NB4 (cell line): ENCODE data around the gene CPEB4.

Source experiments
- DNase-seq: peaks from one replicate; pipeline ENCODE4 v3.0.0; 2010; ENCODE audit warnings: low read depth
- H3K4me3 ChIP-seq: one replicate; pipeline ENCODE4 v1.5.1; 2011; ENCODE audit warnings: mild to moderate bottlenecking, low read depth, low read length, moderate library complexity
- MYC ChIP-seq: IDR thresholded peaks from 2 replicates; pipeline ENCODE4 v1.6.1; 2011; ENCODE audit warnings: low read depth, low read length
- POLR2A ChIP-seq: IDR thresholded peaks from 2 replicates; pipeline ENCODE4 v1.6.1; 2011; ENCODE audit warnings: mild to moderate bottlenecking; ENCODE audit not compliant: insufficient read length; ENCODE audit errors: extremely low read depth
- TF ChIP-seq, protein P1 (sequence below): IDR thresholded peaks from one replicate; pipeline ENCODE4 v1.5.1; 2012; ENCODE audit warnings: low read depth, low read length
- TF ChIP-seq, protein P2 (sequence below): IDR thresholded peaks from 2 replicates; pipeline ENCODE4 v1.6.1; 2011; ENCODE audit warnings: low read depth, low read length

Gene CPEB4

GRCh38 chr5:173872957-173873305, 15.2 kb upstream of the CPEB4 start:
- no peak for TF ChIP-seq POLR2A
- no peak for TF ChIP-seq MYC
- TF ChIP-seq, protein P1, sequence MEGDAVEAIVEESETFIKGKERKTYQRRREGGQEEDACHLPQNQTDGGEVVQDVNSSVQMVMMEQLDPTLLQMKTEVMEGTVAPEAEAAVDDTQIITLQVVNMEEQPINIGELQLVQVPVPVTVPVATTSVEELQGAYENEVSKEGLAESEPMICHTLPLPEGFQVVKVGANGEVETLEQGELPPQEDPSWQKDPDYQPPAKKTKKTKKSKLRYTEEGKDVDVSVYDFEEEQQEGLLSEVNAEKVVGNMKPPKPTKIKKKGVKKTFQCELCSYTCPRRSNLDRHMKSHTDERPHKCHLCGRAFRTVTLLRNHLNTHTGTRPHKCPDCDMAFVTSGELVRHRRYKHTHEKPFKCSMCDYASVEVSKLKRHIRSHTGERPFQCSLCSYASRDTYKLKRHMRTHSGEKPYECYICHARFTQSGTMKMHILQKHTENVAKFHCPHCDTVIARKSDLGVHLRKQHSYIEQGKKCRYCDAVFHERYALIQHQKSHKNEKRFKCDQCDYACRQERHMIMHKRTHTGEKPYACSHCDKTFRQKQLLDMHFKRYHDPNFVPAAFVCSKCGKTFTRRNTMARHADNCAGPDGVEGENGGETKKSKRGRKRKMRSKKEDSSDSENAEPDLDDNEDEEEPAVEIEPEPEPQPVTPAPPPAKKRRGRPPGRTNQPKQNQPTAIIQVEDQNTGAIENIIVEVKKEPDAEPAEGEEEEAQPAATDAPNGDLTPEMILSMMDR: no peak
- TF ChIP-seq, protein P2, sequence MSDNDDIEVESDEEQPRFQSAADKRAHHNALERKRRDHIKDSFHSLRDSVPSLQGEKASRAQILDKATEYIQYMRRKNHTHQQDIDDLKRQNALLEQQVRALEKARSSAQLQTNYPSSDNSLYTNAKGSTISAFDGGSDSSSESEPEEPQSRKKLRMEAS: no peak
- DNase-seq: no peak
- no peak overlapping the region for H3K4me3 ChIP-seq

DNA sequence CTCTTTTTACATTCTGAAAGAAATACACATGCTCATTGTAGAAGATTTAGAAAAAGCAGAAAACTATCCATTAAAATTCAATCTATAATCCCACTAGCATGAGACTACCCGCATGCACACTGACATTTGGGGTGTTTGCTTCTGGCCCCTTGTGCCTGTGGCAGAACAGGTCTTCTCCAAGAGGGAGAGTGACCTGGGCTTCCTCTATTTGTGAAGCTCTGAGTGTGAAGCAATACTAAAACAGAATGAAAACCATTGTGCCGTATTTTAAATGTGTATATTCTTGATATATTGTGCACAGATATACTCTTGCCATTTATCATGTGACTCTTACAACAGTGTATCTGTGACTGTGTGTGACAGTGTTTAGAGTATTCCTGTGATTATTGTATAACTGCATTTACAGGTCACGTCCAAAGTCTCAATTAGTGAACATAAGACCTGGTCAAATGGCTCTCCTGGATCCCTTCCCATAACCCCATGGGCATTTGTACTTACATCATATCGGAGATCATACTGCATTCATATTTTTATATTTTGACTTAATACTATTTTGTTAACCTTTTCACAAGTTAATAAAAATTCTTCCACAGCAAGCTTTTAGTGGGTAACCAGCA, 14.7 kb upstream of the CPEB4 start:
- no peak overlapping the region for H3K4me3 ChIP-seq
- TF ChIP-seq, protein P1: no peak
- TF ChIP-seq, protein P2: no peak
- TF ChIP-seq MYC (no peak), POLR2A (no peak)
- DNase-seq: peak; percentile 39

GRCh38 chr5:173875189-173875588, 13.0 kb upstream of the CPEB4 start:
- H3K4me3 ChIP-seq: no peak overlapping the region
- TF ChIP-seq, protein P2: no peak
- TF ChIP-seq POLR2A: no peak
- TF ChIP-seq, protein P1: no peak
- TF ChIP-seq MYC: no peak
- no peak for DNase-seq

DNA sequence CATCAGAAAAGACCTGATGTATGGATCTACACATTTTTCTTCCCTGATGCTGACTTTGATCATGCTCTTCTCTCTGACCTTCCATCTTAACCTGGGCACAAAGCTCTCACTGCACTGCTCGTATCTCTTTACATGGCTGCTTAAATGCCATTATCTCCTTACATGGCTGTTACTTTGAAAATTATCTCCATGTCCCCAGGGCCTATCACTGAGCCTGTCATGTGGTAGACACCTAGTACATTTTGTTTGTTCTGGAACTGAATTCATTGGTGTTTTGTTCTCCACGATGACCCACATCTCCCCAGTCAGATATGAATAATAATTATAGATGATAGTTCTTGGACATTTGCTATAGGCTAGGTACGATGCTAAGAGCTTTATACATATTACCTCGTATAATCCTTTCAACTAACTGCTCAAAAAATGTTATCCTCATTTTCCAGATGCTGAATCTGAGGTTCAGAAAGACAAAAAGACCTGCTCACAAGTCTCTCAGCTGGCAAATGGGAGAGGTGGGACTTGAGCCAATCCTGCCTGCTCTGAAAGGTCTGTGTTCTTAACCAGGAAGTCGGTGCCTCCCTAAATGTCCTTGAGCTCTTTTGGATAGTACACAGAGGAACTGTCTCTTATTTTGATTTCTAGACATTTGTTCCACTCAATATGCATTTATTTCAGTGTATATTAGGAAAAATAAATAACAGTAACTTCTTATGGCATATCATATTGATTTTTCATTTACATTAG, 9.8 kb upstream of the CPEB4 start:
- H3K4me3 ChIP-seq: no peak overlapping the region
- DNase-seq: no peak

GRCh38 chr5:173880306-173880985, 7.7 kb upstream of the CPEB4 start:
- DNase-seq: no peak

More for the DNA sequence above, 9.8 kb upstream of the CPEB4 start:
- TF ChIP-seq MYC: no peak

More at GRCh38 chr5:173880306-173880985, 7.7 kb upstream of the CPEB4 start:
- no peak overlapping the region for H3K4me3 ChIP-seq
- TF ChIP-seq, protein P1: no peak
- TF ChIP-seq POLR2A (no peak), MYC (no peak)
- TF ChIP-seq, protein P2: no peak
